Keratinocyte (primary cell): Measurements from ENCODE around the gene CCDC116. TPM values are rescaled to one million over a fixed set of nuclear protein-coding genes. Genes with fewer than 3 reads are reported as not detected.

Experiments used
- DNase-seq: peaks from one replicate; pipeline ENCODE4 v3.0.0-alpha.2; 2011; ENCODE audit warnings: low read depth, missing footprints, low spot score
- FAIRE-seq: peaks from 2 replicates; lab custom pipeline; 2011; peaks lifted over from hg19 to GRCh38; lab: Jason Lieb, UNC
- H2AFZ ChIP-seq: 2 replicates; pipeline ENCODE4 v1.6.0; 2012; ENCODE audit warnings: low read length, control low read depth, inconsistent platforms; ENCODE audit not compliant: control insufficient read depth
- H3K27ac ChIP-seq: 2 replicates; pipeline ENCODE4 v1.5.1; 2011; ENCODE audit warnings: low read length; ENCODE audit not compliant: control insufficient read depth, insufficient read depth
- H3K27me3 ChIP-seq: 3 replicates; pipeline ENCODE4 v1.6.0; 2011; ENCODE audit warnings: low read length; ENCODE audit not compliant: control insufficient read depth, insufficient read depth; ENCODE audit errors: extremely low read depth
- H3K36me3 ChIP-seq, 2 experiments: 2 replicates in 1 of 2; 3 replicates in 1 of 2; pipeline ENCODE4 v1.5.1; 2011; ENCODE audit warnings: low read length in 2 of 2, mild to moderate bottlenecking in 1 of 2; ENCODE audit not compliant: control insufficient read depth in 2 of 2, insufficient read depth in 2 of 2; ENCODE audit errors: extremely low read depth in 1 of 2
- H3K4me1 ChIP-seq: 3 replicates; pipeline ENCODE4 v1.5.1; 2011; ENCODE audit warnings: low read length; ENCODE audit not compliant: control insufficient read depth, insufficient read depth; ENCODE audit errors: extremely low read depth
- H3K4me2 ChIP-seq: 3 replicates; pipeline ENCODE4 v1.6.0; 2011; ENCODE audit warnings: low read depth, low read length; ENCODE audit not compliant: control insufficient read depth, insufficient read depth; ENCODE audit errors: extremely low read depth
- H3K4me3 ChIP-seq, 3 experiments: fragments of 200-600 bp in 1 of 3; sonication (generic) in 1 of 3; 2 replicates in 2 of 3; 3 replicates in 1 of 3; pipeline ENCODE4 v1.5.1; 2011 to 2016; ENCODE audit warnings: low read length in 3 of 3, mild to moderate bottlenecking in 3 of 3, control low read depth in 2 of 3, inconsistent platforms in 1 of 3, low read depth in 1 of 3, mixed read lengths in 1 of 3, mixed run types in 1 of 3, moderate library complexity in 1 of 3; ENCODE audit not compliant: control insufficient read depth in 2 of 3, insufficient read depth in 2 of 3; ENCODE audit errors: extremely low read depth in 1 of 3
- H3K79me2 ChIP-seq: 2 replicates; pipeline ENCODE4 v1.6.0; 2012; ENCODE audit warnings: low read length; ENCODE audit not compliant: control insufficient read depth, insufficient read depth
- H3K9ac ChIP-seq: 3 replicates; pipeline ENCODE4 v1.6.0; 2011; ENCODE audit warnings: low read length; ENCODE audit not compliant: control insufficient read depth, insufficient read depth; ENCODE audit errors: extremely low read depth
- H3K9me1 ChIP-seq: 3 replicates; pipeline ENCODE4 v1.6.0; 2011; ENCODE audit warnings: low read length; ENCODE audit not compliant: control insufficient read depth, insufficient read depth; ENCODE audit errors: extremely low read depth
- H3K9me3 ChIP-seq: 2 replicates; pipeline ENCODE4 v1.5.1; 2012; ENCODE audit warnings: low read depth, low read length; ENCODE audit not compliant: control insufficient read depth
- H4K20me1 ChIP-seq: 3 replicates; pipeline ENCODE4 v1.6.0; 2011; ENCODE audit warnings: low read length; ENCODE audit not compliant: control insufficient read depth, insufficient read depth; ENCODE audit errors: extremely low read depth
- EZH2 ChIP-seq: IDR thresholded peaks from one replicate; pipeline ENCODE4 v1.6.1; 2012; ENCODE audit warnings: inconsistent platforms, mild to moderate bottlenecking, low read length, moderate library complexity
- dilution Hi-C: fragments of 300-500 bp; cut with MboI; formaldehyde crosslinking; loops from one replicate; pipeline ENCODE4 v1.7.0; 2020; ENCODE audit warnings: low sequenced_read_pairs; ENCODE audit not compliant: extremely low pct_ligation_motif_present
- polyA plus RNA-seq, 5 experiments: library from polyadenylated mRNA; depleted of rRNA in 3 of 5; stranded (reverse) in 3 of 5; stranded (forward) in 1 of 5; unstranded in 1 of 5; fragments of >200 nt; gene quantifications; 1 replicate in 1 of 5; 2 replicates in 3 of 5; 3 replicates in 1 of 5; pipeline versions ENCODE4 v1.2.1 to v1.2.3, GENCODE V29; 2011 to 2012; ENCODE audit warnings: missing spikeins in 2 of 5, low read depth in 1 of 5, low replicate concordance in 1 of 5
- TF ChIP-seq, protein P1 (sequence below), 3 experiments: IDR thresholded peaks in 1 of 3; conservative IDR thresholded peaks in 1 of 3; optimal IDR thresholded peaks in 1 of 3; 2 replicates in 2 of 3; 3 replicates in 1 of 3; pipeline versions ENCODE3 to v1.5.1; 2011; ENCODE audit warnings: low read length in 3 of 3, mild to moderate bottlenecking in 3 of 3, moderate library complexity in 2 of 3, control low read depth in 1 of 3, inconsistent platforms in 1 of 3; ENCODE audit not compliant: insufficient read depth in 2 of 3; ENCODE audit errors: extremely low read depth in 1 of 3

Gene CCDC116
- polyA plus RNA-seq, 1 donor (not counting 4 experiments of a cell fraction or from before 2014, with no cell fraction given) = 0.03 TPM

DNA sequence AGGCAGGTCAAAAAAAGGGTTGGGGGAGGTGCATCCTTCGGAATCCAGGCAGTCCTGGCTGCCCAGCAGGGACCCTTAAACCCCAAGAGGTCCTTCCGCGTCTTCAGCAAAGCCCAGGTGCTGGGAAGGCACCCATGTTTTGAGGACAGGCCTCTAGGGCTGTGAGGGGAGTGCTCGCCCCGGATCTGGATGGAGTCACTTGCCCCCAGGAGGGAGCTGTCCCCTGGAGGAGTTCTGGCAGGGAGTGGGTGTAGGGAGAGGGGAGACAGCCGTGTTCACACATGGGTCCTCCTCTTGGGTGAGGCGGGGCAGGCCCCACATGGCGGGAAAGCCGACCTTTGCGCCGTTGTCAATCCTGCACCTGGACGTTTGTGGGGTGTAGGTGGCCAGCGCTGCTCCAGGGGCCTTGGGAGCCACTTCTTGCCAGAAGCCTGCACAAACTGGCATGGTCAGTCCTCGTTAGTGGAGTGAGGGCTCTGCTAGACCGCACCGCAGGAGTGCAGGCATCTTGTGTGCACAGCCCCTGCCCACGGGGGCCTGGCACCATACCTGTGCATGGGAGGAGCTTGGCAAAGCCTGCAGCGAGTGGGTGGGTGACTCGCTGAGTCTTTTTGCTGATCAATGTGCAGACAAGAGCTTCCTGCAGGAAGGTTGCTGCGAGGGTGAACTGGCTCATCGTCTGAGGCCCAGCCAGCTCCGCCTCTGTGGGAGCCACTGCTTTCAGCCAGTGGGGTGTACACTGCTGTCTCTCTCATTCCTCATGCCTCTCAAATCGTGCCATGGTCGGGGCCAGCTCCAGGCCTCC lies 49.2 kb downstream of the CCDC116 start:
- FAIRE-seq (no peak), DNase-seq (no peak)
- Histone ChIP-seq H3K9me1 (no peaks in the 10 kb centered on the region), H3K27me3 (no peaks in the 10 kb centered on the region), H3K27ac (no peak overlapping the region), H3K4me3 (no peak overlapping the region), H3K36me3 (peaks cover 6 to 18% of the 10 kb centered on the region in 2 experiments), H3K79me2 (no peaks in the 10 kb centered on the region), H2AFZ (no peak overlapping the region), H4K20me1 (no peaks in the 10 kb centered on the region), H3K4me2 (no peak overlapping the region), H3K4me1 (no peaks in the 10 kb centered on the region), H3K9me3 (no peaks in the 10 kb centered on the region), H3K9ac (no peak overlapping the region)
- dilution Hi-C loops = no loop called here
- TF ChIP-seq, protein P1, sequence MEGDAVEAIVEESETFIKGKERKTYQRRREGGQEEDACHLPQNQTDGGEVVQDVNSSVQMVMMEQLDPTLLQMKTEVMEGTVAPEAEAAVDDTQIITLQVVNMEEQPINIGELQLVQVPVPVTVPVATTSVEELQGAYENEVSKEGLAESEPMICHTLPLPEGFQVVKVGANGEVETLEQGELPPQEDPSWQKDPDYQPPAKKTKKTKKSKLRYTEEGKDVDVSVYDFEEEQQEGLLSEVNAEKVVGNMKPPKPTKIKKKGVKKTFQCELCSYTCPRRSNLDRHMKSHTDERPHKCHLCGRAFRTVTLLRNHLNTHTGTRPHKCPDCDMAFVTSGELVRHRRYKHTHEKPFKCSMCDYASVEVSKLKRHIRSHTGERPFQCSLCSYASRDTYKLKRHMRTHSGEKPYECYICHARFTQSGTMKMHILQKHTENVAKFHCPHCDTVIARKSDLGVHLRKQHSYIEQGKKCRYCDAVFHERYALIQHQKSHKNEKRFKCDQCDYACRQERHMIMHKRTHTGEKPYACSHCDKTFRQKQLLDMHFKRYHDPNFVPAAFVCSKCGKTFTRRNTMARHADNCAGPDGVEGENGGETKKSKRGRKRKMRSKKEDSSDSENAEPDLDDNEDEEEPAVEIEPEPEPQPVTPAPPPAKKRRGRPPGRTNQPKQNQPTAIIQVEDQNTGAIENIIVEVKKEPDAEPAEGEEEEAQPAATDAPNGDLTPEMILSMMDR (optimal IDR thresholded peaks at IDR 0.05 in 1 of 3, IDR thresholded peaks at IDR 0.05 in 1 of 3, conservative IDR thresholded peaks at IDR 0.05 in 1 of 3; ENCODE audit: extremely low read depth in 1 of 3, insufficient read depth in 2 of 3, low read length in 3 of 3) = no peak
- no peak for TF ChIP-seq EZH2

GRCh38 chr22:21682385-21683175 lies 50.0 kb downstream of the CCDC116 start:
- Histone ChIP-seq H3K9me3 (no peaks in the 10 kb centered on the region), H3K9ac (no peak overlapping the region), H3K4me3 (no peak overlapping the region), H3K79me2 (no peaks in the 10 kb centered on the region), H3K9me1 (no peaks in the 10 kb centered on the region), H3K4me2 (no peak overlapping the region), H2AFZ (no peak overlapping the region), H3K4me1 (no peaks in the 10 kb centered on the region), H3K27ac (no peak overlapping the region), H3K27me3 (no peaks in the 10 kb centered on the region), H3K36me3 (peaks cover 10 to 23% of the 10 kb centered on the region in 2 experiments), H4K20me1 (no peaks in the 10 kb centered on the region)
- DNase-seq (no peak), FAIRE-seq (no peak)
- TF ChIP-seq EZH2 = no peak
- TF ChIP-seq, protein P1 (optimal IDR thresholded peaks at IDR 0.05 in 1 of 3, IDR thresholded peaks at IDR 0.05 in 1 of 3, conservative IDR thresholded peaks at IDR 0.05 in 1 of 3; ENCODE audit: extremely low read depth in 1 of 3, insufficient read depth in 2 of 3, low read length in 3 of 3) = no peak
- dilution Hi-C loops = no loop called here
